Prostate gland (tissue), 2 donors: ENCODE results near the gene TPRX1.
"Not testable (repeated sequence)": the region's sequence is repeated elsewhere in the genome, so short reads cannot be mapped to it uniquely, and the experiment has no call there.

Source experiments
- CTCF ChIP-seq, 4 experiments: fragments of 200-600 bp in 2 of 4; fragments of 450-650 bp in 2 of 4; sonication (generic) in 2 of 4; IDR thresholded peaks; 1 replicate in 3 of 4; 2 replicates in 1 of 4; pipeline ENCODE4 v1.5.1; 2016 to 2019; ENCODE audit warnings: antibody characterized with exemption in 4 of 4, mild to moderate bottlenecking in 2 of 4, moderate library complexity in 2 of 4
- POLR2A ChIP-seq: fragments of 450-650 bp; IDR thresholded peaks from one replicate; pipeline ENCODE4 v1.6.1; 2016; ENCODE audit warnings: antibody characterized with exemption, mild to moderate bottlenecking
- POLR2AphosphoS5 ChIP-seq: sonication (generic); formaldehyde crosslinking; IDR thresholded peaks from one replicate; pipeline ENCODE4 v1.6.1; 2017; ENCODE audit warnings: antibody characterized with exemption

GRCh38 chr19:47789811-47790210, 14.5 kb downstream of the TPRX1 start:
- not testable (repeated sequence) for TF ChIP-seq CTCF (IDR thresholded peaks at IDR 0.05); POLR2A; POLR2AphosphoS5
